Esophagus mucosa (tissue), 1 donor: ENCODE results near the gene AKIP1. TPM values are rescaled to one million over a fixed set of nuclear protein-coding genes. Genes with fewer than 3 reads are reported as not detected.

Source experiments
- ATAC-seq: fragments of 200-7000 bp; cut with Tn5 transposase; one replicate; pipeline ENCODE4 v1.9.1; 2020
- total RNA-seq: library from RNA; stranded (reverse); gene quantifications from one replicate; pipeline ENCODE4 v1.2.4, GENCODE V29; 2023
- donor health status: DM: yes; HTN: yes; CAD: no.

The AKIP1 gene
- total RNA-seq, 1 donor from 2014 or later, result 23.2 TPM

DNA sequence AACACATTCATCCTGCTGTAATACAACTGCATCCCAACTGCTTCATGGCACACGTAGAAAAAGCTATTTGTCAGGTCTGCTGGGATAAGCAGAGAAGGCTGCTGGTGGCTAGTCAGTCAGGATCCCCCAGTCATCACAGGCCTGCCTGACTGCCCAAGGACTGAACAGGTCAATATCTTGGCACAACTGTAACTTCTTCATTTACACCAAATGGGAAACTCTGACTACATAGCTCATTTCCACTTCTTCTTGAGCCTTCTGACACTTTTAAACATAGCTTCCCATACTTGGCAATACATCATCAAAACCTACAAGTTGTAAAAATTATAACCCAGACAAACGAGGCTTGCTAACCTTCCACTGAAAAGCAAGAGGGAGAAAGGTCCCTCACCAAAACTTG, 50.4 kb downstream of the AKIP1 start:
- ATAC-seq, result no peak

DNA sequence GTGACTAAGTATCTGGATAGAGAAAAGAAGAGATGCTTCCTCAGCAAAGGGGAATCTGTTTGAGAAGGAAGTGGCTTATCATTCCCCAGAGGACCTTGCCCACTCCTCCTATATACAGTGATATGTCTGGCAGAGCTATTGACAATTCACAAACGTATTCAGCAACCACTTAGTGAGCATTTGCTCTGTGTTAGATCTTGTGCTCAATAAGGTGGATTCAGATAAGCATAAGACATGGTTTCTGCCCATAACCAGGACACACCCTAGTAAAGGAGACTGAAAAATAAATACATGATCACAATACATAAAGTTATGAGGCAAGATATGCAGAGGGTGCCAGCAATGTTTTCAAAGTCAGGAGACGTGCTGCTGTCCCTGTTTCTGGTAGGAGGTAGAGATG, 51.9 kb downstream of the AKIP1 start:
- ATAC-seq, result no peak

GRCh38 chr11:8963569-8964323, 52.8 kb downstream of the AKIP1 start:
- ATAC-seq, result peak; percentile 85

- peak; percentile 95 for ATAC-seq
Observed at GRCh38 chr11:8964324-8965320, 53.6 kb downstream of the AKIP1 start, which contains the start of gene TMEM9B. Gene TMEM9B, minus strand, starts transcription at chr11:8964442. Its CDS starts 129 bp downstream, at chr11:8964313.

DNA sequence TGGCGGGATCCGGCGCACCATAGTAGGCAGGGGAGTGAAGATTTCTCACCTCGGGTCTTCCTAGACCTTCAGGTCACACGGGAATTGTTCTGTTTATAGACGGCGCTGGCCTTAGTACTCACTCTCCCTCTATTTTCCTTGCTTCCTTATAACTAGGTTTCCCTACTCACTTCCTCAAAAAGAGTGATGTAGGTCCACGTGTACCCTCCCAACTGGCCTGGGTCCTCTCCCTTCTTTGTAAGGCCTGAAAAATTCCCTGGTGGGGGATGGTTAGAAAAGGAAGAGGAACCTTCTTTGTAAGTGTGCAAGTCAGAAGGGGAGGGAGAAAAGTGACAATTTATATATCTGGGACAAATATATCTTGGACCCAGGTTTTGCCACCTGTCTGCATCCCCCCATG, 56.2 kb downstream of the AKIP1 start:
- ATAC-seq, result no peak

Other genes with a start within 250 kb of the AKIP1 start
- 11.8 TPM for gene TRIM66, start 228.5 kb upstream of the AKIP1 start, total RNA-seq
- gene RPL27A, start 228.4 kb upstream of the AKIP1 start, total RNA-seq, result 1,154 TPM
- gene C11orf16, start 21.8 kb downstream of the AKIP1 start, total RNA-seq, result not detected
- not detected for gene ASCL3, start 31.8 kb downstream of the AKIP1 start, total RNA-seq
- 41.8 TPM for gene TMEM9B, start 53.3 kb downstream of the AKIP1 start, total RNA-seq
- gene NRIP3, start 92.8 kb downstream of the AKIP1 start, total RNA-seq, result 0.80 TPM
- 3.0 TPM for gene SCUBE2, start 180.4 kb downstream of the AKIP1 start, total RNA-seq